HG03045 (cell line): ENCODE measurements around the gene PHKB.
"Not testable (repeated sequence)": the region's sequence is repeated elsewhere in the genome, so short reads cannot be mapped to it uniquely, and the experiment has no call there.

Experiments used
- ATAC-seq: cut with Tn5 transposase; IDR thresholded peaks from one replicate; pipeline ENCODE4 v1.9.1; 2021; ENCODE audit warnings: mild to moderate bottlenecking, moderate library complexity; ENCODE audit not compliant: unreplicated experiment

The PHKB gene

GRCh38 chr16:47504599-47504998 is 43.5 kb downstream of the PHKB start:
- no peak for ATAC-seq

GRCh38 chr16:47506800-47507199 is 45.7 kb downstream of the PHKB start:
- no peak for ATAC-seq

- no peak for ATAC-seq
These were observed 46.6 kb downstream of the PHKB start for GRCh38 chr16:47507701-47508100.

- no peak for ATAC-seq
These were observed 50.8 kb downstream of the PHKB start for GRCh38 chr16:47511882-47512281.

DNA sequence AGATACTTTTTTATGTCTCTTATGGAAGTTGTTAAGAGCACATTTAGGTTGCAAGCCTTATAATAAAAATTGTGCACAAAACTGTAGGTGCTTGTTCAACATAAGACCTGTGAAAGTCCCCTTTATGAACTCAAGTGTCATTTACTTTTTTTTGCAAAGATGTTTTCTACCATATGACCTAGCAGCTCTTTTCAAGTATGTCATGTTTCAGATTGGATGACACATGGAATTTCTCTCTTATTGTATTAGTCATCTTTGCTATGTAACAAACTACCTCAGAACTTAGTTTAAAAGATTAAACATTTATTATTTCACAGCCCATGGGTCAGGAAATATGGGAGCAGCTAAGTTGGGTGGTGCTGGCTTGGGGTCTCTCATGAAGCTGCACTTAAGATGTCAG is 57.9 kb downstream of the PHKB start:
- ATAC-seq: no peak

DNA sequence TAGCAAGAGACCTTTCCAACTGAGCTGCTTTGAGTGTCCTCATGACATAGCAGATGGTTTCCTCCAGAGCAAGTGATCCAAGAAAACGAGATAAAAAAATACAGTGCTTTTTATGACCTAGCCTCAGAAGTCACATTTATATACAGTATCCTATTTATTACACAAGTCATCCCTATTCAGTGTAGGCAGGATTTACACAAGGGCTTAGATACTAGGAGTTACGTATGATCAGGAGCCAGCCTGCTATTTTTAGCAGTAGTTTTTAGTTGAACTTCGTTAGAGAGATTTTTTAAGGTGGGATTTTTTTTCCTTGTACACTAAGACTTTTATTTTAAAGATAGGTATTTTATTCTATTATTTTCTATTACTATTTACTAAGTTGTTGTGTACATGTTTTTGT is 58.4 kb downstream of the PHKB start:
- no peak for ATAC-seq

DNA sequence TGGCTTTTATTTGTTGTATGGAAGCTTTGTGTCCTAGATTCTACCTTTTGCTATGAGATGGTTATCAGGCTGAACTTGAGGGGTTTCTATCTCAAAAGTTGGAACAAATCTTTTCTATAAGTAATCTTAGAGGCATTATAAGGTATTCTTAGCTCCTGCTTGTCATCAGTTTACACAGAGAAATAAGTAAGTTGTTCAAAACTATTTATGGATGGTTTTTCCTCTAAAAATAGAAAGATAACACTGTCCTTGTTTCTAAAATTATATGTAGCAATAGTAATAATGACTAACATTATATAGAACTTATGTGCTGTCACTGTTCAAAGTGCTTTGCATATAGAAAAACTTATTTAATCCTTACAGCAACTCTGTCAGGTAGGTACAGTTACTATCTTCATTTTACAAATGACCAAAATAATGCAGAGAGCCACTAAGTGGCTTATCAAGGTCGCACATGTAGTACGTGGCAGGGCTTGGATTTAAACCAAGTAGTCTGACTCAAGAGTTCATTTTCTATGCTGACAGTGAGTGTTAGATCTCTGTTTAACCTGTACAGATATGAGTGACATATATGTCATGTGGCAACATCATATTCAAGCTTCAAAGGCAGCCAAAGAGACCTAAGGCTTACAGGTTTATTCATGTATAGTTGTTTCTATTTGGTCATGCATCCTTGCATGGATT is 59.0 kb downstream of the PHKB start:
- ATAC-seq: no peak

DNA sequence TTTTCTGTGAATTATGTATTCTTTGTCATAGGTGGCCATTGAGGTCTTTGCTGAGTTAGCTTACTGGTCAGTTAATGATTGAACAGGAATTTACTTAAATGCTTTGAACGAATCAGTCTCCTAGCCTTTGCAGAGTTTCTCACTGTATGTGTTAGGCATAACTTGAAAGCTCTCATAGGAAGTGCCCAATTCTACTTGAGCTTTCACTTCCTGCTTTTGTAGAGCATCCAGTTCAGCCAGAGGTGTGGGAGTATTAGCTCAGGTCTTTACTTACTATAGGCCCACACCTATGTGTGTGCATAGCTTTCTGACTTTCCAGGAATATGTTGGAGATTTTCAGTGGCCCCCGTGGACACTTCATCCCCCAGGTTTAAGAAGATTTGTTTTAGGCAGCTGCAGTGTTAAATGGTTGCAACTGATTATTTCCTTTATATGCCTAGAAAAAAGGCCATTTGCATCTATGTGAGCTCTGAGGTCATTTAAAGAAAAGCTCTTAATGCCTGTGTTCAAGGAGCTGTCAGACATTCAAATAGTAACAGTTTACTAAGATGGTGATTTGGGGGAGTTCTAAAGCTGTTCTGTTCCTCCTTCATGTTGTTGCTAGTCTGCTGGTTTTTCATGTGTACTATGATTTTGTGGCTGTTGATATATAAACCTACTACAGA is 62.3 kb downstream of the PHKB start:
- ATAC-seq: peak; percentile 99

- ATAC-seq: no peak
These were observed 62.9 kb downstream of the PHKB start for GRCh38 chr16:47524007-47524405.

DNA sequence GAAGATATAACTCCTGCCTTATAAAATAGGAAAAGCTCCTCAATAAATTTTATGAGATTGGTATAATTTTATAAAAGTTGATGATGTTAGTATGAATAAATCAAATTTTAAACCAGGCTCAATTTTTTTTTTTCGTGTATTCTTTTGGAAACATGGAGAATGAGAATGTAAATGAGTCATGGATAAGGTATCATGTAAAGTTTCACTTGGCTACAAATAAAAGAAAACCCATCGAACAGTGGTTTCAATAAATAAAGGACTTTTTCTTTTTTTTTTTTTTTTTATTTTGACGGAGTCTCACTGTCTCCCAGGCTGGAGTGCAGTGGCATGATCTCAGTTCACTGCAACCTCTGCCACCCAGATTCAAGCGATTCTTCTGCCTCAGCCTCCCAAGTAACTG is 67.3 kb downstream of the PHKB start:
- no peak for ATAC-seq

GRCh38 chr16:47533744-47534292 is 72.7 kb downstream of the PHKB start:
- ATAC-seq: no peak

- ATAC-seq: no peak
These were observed 77.3 kb downstream of the PHKB start for GRCh38 chr16:47538472-47538871.

DNA sequence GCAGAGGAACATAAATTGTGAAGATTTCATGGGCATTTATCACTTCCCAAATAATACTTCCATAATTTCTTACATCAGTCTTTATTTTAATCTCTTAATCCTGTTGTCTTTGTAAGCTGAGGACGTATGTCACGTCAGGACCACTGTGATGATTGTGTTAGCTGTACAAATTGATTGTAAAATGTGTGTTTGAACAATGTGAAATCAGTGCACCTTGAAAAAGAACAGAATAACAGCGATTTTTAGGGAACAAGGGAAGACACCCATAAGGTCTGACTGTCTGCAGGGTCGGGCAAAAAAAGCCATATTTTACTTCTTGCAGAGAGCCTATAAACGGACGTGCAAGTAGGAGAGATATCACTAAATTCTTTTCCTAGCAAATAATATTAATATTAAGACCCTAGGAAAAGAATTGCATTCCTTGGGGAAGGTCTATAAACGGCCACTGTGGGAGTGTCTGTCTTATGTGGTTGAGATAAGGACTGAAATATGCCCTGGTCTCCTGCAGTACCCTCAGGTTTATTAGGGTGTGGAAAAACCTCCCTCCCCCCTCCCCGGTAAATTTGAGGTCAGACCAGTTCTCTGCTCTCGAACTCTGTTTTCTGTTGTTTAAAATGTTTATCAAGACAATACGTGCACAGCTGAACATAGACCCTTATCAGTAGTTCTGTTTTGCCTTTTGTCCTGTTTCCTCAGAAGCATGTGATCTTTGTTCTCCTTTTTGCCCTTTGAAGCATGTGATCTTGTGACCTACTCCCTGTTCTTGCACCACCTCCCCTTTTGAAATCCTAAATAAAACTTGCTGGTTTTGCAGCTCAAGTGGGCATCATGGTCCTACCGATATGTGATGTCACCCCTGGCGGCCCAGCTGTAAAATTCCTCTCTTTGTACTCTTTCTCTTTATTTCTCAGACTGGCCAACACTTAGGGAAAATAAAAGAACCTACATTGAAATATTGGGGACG is 78.9 kb downstream of the PHKB start:
- ATAC-seq: not testable (repeated sequence)

- not testable (repeated sequence) for ATAC-seq
These were observed 80.0 kb downstream of the PHKB start for GRCh38 chr16:47541135-47541534.

DNA sequence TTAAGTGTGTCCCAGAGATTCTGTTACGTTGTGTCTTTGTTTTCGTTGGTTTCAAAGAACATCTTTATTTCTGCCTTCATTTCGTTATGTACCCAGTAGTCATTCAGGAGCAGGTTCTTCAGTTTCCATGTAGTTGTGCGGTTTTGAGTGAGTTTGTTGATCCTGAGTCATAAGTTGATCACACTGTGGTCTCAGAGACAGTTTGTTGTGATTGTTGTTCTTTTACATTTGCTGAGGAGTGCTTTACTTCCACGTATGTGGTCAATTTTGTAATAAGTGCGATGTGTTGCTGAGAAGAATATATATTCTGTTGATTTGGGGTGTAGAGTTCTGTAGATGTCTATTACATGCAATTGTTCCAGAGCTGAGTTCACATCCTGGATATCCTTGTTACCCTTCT is 83.1 kb downstream of the PHKB start:
- ATAC-seq: not testable (repeated sequence)

DNA sequence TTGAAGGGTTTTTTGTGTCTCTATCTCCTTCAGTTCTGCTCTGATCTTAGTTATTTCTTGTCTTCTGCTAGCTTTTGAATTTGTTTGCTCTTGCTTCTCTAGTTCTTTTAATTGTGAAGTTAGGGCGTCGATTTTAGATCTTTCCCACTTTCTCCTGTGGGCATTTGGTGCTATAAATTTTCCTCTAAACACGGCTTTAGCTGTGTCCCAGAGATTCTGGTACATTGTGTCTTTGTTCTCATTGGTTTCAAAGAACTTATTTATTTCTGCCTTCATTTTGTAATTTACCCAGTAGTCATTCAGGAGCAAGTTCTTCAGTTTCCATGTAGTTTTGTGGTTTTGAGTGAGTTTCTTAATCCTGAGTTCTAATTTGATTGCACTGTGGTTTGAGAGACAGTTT is 90.1 kb downstream of the PHKB start:
- not testable (repeated sequence) for ATAC-seq

GRCh38 chr16:47551767-47552166 is 90.6 kb downstream of the PHKB start:
- ATAC-seq: not testable (repeated sequence)

DNA sequence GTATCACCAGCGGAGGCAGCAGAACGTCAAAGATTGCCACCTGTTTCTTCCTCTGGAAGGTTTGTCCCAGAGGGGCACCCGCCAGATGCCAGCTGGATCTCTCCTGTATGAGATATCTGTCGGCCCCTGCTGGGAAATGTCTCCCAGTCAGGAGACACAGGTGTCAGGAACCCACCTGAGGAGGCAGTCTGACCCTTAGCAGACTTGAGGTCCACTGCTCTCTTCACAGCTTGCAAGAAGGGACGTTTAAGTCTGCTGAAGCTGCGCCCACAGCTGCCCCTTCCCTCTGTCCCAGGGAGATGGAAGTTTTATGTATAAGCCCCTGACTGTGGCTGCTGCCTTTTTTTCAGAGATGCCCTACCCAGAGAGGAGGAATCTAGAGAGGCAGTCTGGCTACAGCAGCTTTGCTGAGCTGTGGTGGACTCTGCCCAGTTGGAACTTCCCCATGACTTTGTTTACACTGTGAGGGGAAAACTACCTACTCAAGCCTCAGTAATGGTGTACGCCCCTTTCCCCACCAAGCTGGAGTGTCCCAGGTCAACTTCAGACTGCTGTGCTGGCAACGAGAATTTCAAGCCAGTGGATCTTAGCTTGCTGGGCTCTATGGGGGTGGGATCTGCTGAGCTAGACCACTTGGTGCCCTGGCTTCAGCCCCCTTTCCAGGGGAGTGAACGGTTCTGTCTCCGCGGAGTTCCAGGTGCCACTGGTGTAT is 92.9 kb downstream of the PHKB start:
- ATAC-seq: no peak

DNA sequence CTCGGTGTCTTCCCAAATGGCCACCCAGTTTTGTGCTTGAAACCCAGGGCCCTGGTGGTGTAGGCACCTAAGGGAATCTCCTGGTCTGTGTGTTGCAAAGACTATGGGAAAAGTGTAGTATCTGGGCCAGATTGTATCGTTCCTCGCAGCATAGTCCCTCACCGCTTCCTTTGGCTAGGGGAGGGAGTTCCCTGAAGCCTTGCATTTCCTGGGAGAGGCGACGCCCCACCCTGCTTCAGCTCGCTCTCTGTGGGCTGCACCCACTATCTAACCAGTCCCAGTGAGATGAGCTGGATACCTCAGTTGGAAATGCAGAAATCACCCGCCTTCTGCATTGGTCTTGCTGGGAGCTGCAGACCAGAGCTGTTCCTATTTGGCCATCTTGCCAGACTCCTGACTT is 93.5 kb downstream of the PHKB start:
- not testable (repeated sequence) for ATAC-seq

GRCh38 chr16:47561286-47561685 is 100.2 kb downstream of the PHKB start:
- ATAC-seq: no peak

DNA sequence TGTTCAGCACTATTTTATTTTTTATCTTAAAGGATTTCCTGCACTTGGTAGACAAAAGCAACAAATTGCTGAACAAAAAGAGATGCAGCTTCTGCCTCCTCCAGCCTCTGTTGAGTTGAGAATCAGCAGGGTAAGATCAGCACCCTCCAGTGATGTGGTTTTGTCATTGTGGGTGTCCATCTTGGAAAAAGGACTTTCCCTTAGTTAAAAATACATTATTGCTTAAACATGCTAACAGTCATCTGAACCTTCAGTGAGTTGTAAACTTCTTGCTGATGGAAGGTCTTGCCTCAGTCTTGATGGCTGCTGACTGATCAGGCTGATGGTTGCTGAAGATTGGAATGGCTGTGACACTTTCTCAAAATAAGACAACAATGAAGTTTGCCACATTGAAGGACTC is 101.2 kb downstream of the PHKB start:
- ATAC-seq: no peak
